H1 (cell line): ENCODE measurements around the gene CASP5. TPM values are rescaled to one million over a fixed set of nuclear protein-coding genes. Genes with fewer than 3 reads are reported as not detected.

Source experiments
- CTCF ChIA-PET: fragments of 300-600 bp; sonication (Branson Sonifier 250); formaldehyde crosslinking; loops from one replicate; lab custom pipeline; 2021; ENCODE audit not compliant: partially characterized antibody; lab: Charles Lee
- POLR2A ChIA-PET: fragments of 300-600 bp; sonication (Branson Sonifier 250); formaldehyde crosslinking; loops from one replicate; lab custom pipeline; 2021; ENCODE audit warnings: inconsistent platforms; ENCODE audit not compliant: partially characterized antibody; lab: Charles Lee
- DNase-seq, 2 experiments: peaks; one replicate each; pipeline versions ENCODE4 v3.0.0 to v3.0.0-alpha.2; 2010 to 2022; ENCODE audit warnings: low spot score in 2 of 2, low read depth in 1 of 2, mixed read lengths in 1 of 2
- FAIRE-seq: peaks from 2 replicates; lab custom pipeline; 2011; peaks lifted over from hg19 to GRCh38; lab: Jason Lieb, UNC
- H2AFZ ChIP-seq: 2 replicates; pipeline ENCODE4 v1.8.1; 2012; ENCODE audit warnings: low read length, inconsistent platforms
- H2AK5ac ChIP-seq: 2 replicates; pipeline ENCODE4 v1.6.1; 2013; ENCODE audit warnings: low read depth, low read length
- H2BK120ac ChIP-seq: replicated peaks from 2 replicates; pipeline ENCODE3; 2013; ENCODE audit warnings: low read depth, low read length, inconsistent platforms
- H2BK12ac ChIP-seq: 2 replicates; pipeline ENCODE4 v1.6.1; 2013; ENCODE audit warnings: low read depth, low read length
- H2BK15ac ChIP-seq: 2 replicates; pipeline ENCODE4 v1.6.1; 2013; ENCODE audit warnings: low read length
- H2BK20ac ChIP-seq: 2 replicates; pipeline ENCODE4 v1.6.1; 2013; ENCODE audit warnings: low read length
- H2BK5ac ChIP-seq: 2 replicates; pipeline ENCODE4 v1.6.1; 2013; ENCODE audit warnings: low read depth, low read length
- H3K14ac ChIP-seq: 2 replicates; pipeline ENCODE4 v1.6.1; 2013; ENCODE audit warnings: inconsistent platforms; ENCODE audit not compliant: insufficient read length
- H3K18ac ChIP-seq: 2 replicates; pipeline ENCODE4 v1.6.1; 2013; ENCODE audit warnings: low read length; ENCODE audit errors: extremely low read depth
- H3K23ac ChIP-seq: 2 replicates; pipeline ENCODE4 v1.6.1; 2013; ENCODE audit warnings: inconsistent platforms; ENCODE audit not compliant: insufficient read length
- H3K23me2 ChIP-seq: 2 replicates; pipeline ENCODE4 v1.6.1; 2013; ENCODE audit warnings: low read depth, low read length
- H3K27ac ChIP-seq: 2 replicates; pipeline ENCODE4 v1.6.1; 2011; ENCODE audit warnings: low read depth, low read length, inconsistent platforms
- H3K27me3 ChIP-seq, 4 experiments: replicated peaks in 1 of 4; 1 replicate in 1 of 4; 2 replicates in 3 of 4; pipeline versions ENCODE4 v1.6.1 to v1.8.1; 2011 to 2013; ENCODE audit warnings: low read length in 3 of 4, mild to moderate bottlenecking in 3 of 4, inconsistent platforms in 2 of 4, mixed read lengths in 2 of 4, moderate library complexity in 1 of 4; ENCODE audit not compliant: control insufficient read depth in 3 of 4, insufficient read depth in 3 of 4; ENCODE audit errors: extremely low read depth in 1 of 4
- H3K36me3 ChIP-seq, 4 experiments: 2 replicates each; pipeline versions ENCODE4 v1.6.1 to v1.8.1; 2011 to 2013; ENCODE audit warnings: mild to moderate bottlenecking in 4 of 4, low read length in 3 of 4, moderate library complexity in 2 of 4, control low read depth in 1 of 4, inconsistent platforms in 1 of 4; ENCODE audit not compliant: insufficient read depth in 4 of 4, control insufficient read depth in 2 of 4
- H3K4ac ChIP-seq: replicated peaks from 2 replicates; pipeline ENCODE3; 2013; ENCODE audit warnings: low read length, low read depth, mixed read lengths, inconsistent platforms; ENCODE audit not compliant: insufficient read length
- H3K4me1 ChIP-seq, 4 experiments: replicated peaks in 1 of 4; 1 replicate in 1 of 4; 2 replicates in 3 of 4; pipeline versions ENCODE4 v1.6.1 to v1.8.1; 2011 to 2013; ENCODE audit warnings: low read length in 3 of 4, inconsistent platforms in 2 of 4, mixed read lengths in 1 of 4; ENCODE audit not compliant: insufficient read depth in 4 of 4, control insufficient read depth in 3 of 4
- H3K4me2 ChIP-seq, 2 experiments: 2 replicates each; pipeline versions ENCODE4 v1.6.1 to v1.8.1; 2011 to 2013; ENCODE audit warnings: low read depth in 2 of 2, low read length in 2 of 2, control low read depth in 1 of 2, inconsistent platforms in 1 of 2, mild to moderate bottlenecking in 1 of 2; ENCODE audit not compliant: insufficient read depth in 1 of 2
- H3K4me3 ChIP-seq, 4 experiments: fragments of 200-600, 300-600 bp in 1 of 4; sonication (generic), shearing (Covaris generic), sonication (Bioruptor Twin) in 1 of 4; 2 replicates each; pipeline versions ENCODE4 v1.5.1 to v1.8.1; 2011 to 2016; ENCODE audit warnings: low read length in 4 of 4, low read depth in 3 of 4, control low read depth in 2 of 4, inconsistent platforms in 2 of 4, mild to moderate bottlenecking in 2 of 4, mixed read lengths in 1 of 4, moderate library complexity in 1 of 4; ENCODE audit not compliant: insufficient read depth in 2 of 4; ENCODE audit errors: extremely low read depth in 1 of 4
- H3K56ac ChIP-seq: replicated peaks from 2 replicates; pipeline ENCODE3; 2013; ENCODE audit warnings: low read depth, mild to moderate bottlenecking, mixed read lengths, low read length, inconsistent platforms; ENCODE audit not compliant: insufficient read length
- H3K79me1 ChIP-seq: 2 replicates; pipeline ENCODE4 v1.6.1; 2013; ENCODE audit warnings: low read depth, low read length, control low read depth
- H3K79me2 ChIP-seq, 2 experiments: 2 replicates each; pipeline versions ENCODE4 v1.6.1 to v1.8.1; 2012 to 2013; ENCODE audit warnings: low read length in 2 of 2, mild to moderate bottlenecking in 2 of 2, inconsistent platforms in 1 of 2; ENCODE audit not compliant: insufficient read depth in 2 of 2, control insufficient read depth in 1 of 2
- H3K9ac ChIP-seq, 4 experiments: replicated peaks in 1 of 4; 1 replicate in 1 of 4; 2 replicates in 3 of 4; pipeline versions ENCODE4 v1.6.1 to v1.8.1; 2011 to 2013; ENCODE audit warnings: low read depth in 3 of 4, low read length in 3 of 4, control low read depth in 2 of 4, mild to moderate bottlenecking in 2 of 4, moderate library complexity in 2 of 4, inconsistent platforms in 1 of 4; ENCODE audit errors: extremely low read depth in 1 of 4
- H3K9me3 ChIP-seq, 2 experiments: 2 replicates each; pipeline versions ENCODE4 v1.6.1 to v1.8.1; 2012 to 2013; ENCODE audit warnings: mild to moderate bottlenecking in 2 of 2, moderate library complexity in 2 of 2, control low read depth in 1 of 2, inconsistent platforms in 1 of 2, low read depth in 1 of 2, low read length in 1 of 2, mixed read lengths in 1 of 2; ENCODE audit not compliant: insufficient read depth in 2 of 2
- H4K20me1 ChIP-seq, 2 experiments: replicated peaks in 1 of 2; 2 replicates each; pipeline versions ENCODE3 to v1.8.1; 2011 to 2013; ENCODE audit warnings: inconsistent platforms in 2 of 2, low read length in 2 of 2, mild to moderate bottlenecking in 1 of 2; ENCODE audit not compliant: insufficient read depth in 2 of 2, control insufficient read depth in 1 of 2
- H4K5ac ChIP-seq: 2 replicates; pipeline ENCODE4 v1.6.1; 2013; ENCODE audit warnings: low read length, low read depth, mixed read lengths, inconsistent platforms; ENCODE audit not compliant: insufficient read length
- H4K8ac ChIP-seq: 2 replicates; pipeline ENCODE4 v1.8.0; 2013; ENCODE audit warnings: mild to moderate bottlenecking, moderate library complexity, low read length, inconsistent platforms; ENCODE audit not compliant: insufficient read depth; ENCODE audit errors: extremely low read depth
- H4K91ac ChIP-seq: replicated peaks from 2 replicates; pipeline ENCODE3; 2013; ENCODE audit warnings: low read length, mixed read lengths, inconsistent platforms; ENCODE audit not compliant: insufficient read length
- CHD2 ChIP-seq: IDR thresholded peaks from 2 replicates; pipeline ENCODE4 v1.6.1; 2012; ENCODE audit warnings: low read length, improper control_type of control experiment
- EZH2 ChIP-seq: fragments of 200-600 bp; sonication (generic); IDR thresholded peaks from 2 replicates; pipeline ENCODE4 v1.7.1; 2012; ENCODE audit warnings: low read depth, mild to moderate bottlenecking, moderate library complexity, low read length, inconsistent platforms; ENCODE audit not compliant: severe bottlenecking
- GTF2F1 ChIP-seq: IDR thresholded peaks from 2 replicates; pipeline ENCODE4 v1.6.1; 2012; ENCODE audit warnings: low read depth, low read length, improper control_type of control experiment, borderline replicate concordance
- WGBS, 2 experiments: shearing (Covaris generic) in 1 of 2; methylation state at CpG; one replicate each; pipeline versions ENCODE4 v1.1.6 to v1.1.7; 2013 to 2015; ENCODE audit warnings: low lambda C conversion rate in 2 of 2, mixed read lengths in 2 of 2, inconsistent platforms in 1 of 2, low coverage in 1 of 2, missing lambda C conversion rate in 1 of 2; ENCODE audit not compliant: insufficient replicate concordance in 2 of 2, insufficient coverage in 1 of 2, insufficient read length in 1 of 2; ENCODE audit errors: extremely low coverage in 1 of 2, missing lambda C conversion rate in 1 of 2; 5-methylcytosine and 5-hydroxymethylcytosine counted together
- polyA plus RNA-seq, 7 experiments: library from polyadenylated mRNA; depleted of rRNA in 3 of 7; stranded (reverse) in 5 of 7; unstranded in 2 of 7; fragments of >200 nt in 5 of 7; fragments of 200-250 nt in 2 of 7; gene quantifications; 1 replicate in 5 of 7; 2 replicates in 1 of 7; 4 replicates in 1 of 7; pipeline versions ENCODE4 v1.2.1 to v1.2.3, GENCODE V29; 2011 to 2013; ENCODE audit warnings: missing spikeins in 2 of 7, mixed read lengths in 2 of 7
- total RNA-seq: library from RNA; stranded (reverse); fragmentation: NEBNext Ultra II Directional; extraction: Animal tissue kit (Norgen Biotek cat#: 25700); gene quantifications from 2 replicates; pipeline ENCODE4 v1.2.1, GENCODE V29; 2021

The CASP5 gene
- total and polyA plus RNA-seq, 2 of the 8 experiments (the other 6 are each of a cell fraction or from before 2014, with no cell fraction given), result not detected

GRCh38 chr11:105051559-105051958 is 28.6 kb upstream of the CASP5 start:
- no peaks in the 10 kb centered on the region for H3K4me1 ChIP-seq
- CTCF ChIA-PET, result interaction anchor here (0.6 to 1.2 kb wide), 2 partner anchors 61 to 171 kb away, joined by 3 read pairs; no protein-coding TSS in a partner anchor
- WGBS, 2 experiments, result 82% methylated on average over 2 of the region's 2 CpGs; no CpG with 5 or more reads in 1 of the 2 experiments
- TF ChIP-seq EZH2 (no peak), CHD2 (no peak), GTF2F1 (no peak)

More at GRCh38 chr11:105051559-105051958, 28.6 kb upstream of the CASP5 start:
- Histone ChIP-seq H2BK5ac (no peak overlapping the region), H2BK12ac (no peak overlapping the region), H3K4ac (no peak overlapping the region), H4K8ac (no peak overlapping the region), H4K20me1 (no peaks in the 10 kb centered on the region), H2AK5ac (no peak overlapping the region), H3K27me3 (no peaks in the 10 kb centered on the region), H3K79me2 (no peaks in the 10 kb centered on the region), H3K9ac (no peak overlapping the region), H4K91ac (no peak overlapping the region), H3K23ac (no peak overlapping the region), H2AFZ (no peak overlapping the region), H4K5ac (no peak overlapping the region), H3K4me3 (no peak overlapping the region), H3K23me2 (no peaks in the 10 kb centered on the region), H3K9me3 (no peaks in the 10 kb centered on the region; a peak in 1 of 4 replicates), H3K18ac (no peak overlapping the region), H3K14ac (no peak overlapping the region), H3K27ac (no peak overlapping the region), H2BK120ac (no peak overlapping the region), H3K56ac (no peak overlapping the region), H2BK15ac (no peak overlapping the region), H3K4me2 (no peak overlapping the region), H3K79me1 (no peaks in the 10 kb centered on the region), H3K36me3 (no peaks in the 10 kb centered on the region), H2BK20ac (no peak overlapping the region)
- POLR2A ChIA-PET, result no interaction called here
- FAIRE-seq (no peak), DNase-seq (no peak)
